Lower leg skin (tissue), 3 donors: ENCODE data around the gene KCTD20.

Source experiments
- POLR2A ChIP-seq, 2 donors: fragments of 450-650 bp; IDR thresholded peaks; one replicate each; pipeline ENCODE4 v1.6.1; 2016 to 2017; ENCODE audit warnings: antibody characterized with exemption in 2 of 2, mild to moderate bottlenecking in 1 of 2, moderate library complexity in 1 of 2
- TF ChIP-seq, protein P1 (sequence below), 3 donors: fragments of 450-650 bp; IDR thresholded peaks; one replicate each; pipeline ENCODE4 v1.5.1; 2016; ENCODE audit warnings: antibody characterized with exemption in 3 of 3, mild to moderate bottlenecking in 3 of 3, moderate library complexity in 2 of 3

DNA sequence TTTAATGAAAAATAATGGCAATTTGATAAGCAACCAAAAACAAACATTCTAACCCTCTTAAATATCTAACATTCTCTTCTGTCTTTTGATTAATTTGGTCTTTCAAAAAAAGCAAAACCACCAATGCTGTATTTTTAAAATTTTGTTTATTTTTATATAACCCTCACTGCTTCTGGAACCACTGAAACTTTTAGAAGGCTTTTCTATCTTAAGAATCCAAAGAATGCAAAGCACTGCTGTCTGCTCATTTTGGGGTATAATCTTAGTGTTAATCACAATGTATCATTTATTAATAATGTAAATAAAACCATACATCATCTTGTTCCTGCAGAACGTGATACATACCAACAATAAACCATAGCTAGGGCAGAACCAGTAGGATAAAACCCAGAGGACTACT lies 90.5 kb downstream of the KCTD20 start:
- TF ChIP-seq, protein P1, sequence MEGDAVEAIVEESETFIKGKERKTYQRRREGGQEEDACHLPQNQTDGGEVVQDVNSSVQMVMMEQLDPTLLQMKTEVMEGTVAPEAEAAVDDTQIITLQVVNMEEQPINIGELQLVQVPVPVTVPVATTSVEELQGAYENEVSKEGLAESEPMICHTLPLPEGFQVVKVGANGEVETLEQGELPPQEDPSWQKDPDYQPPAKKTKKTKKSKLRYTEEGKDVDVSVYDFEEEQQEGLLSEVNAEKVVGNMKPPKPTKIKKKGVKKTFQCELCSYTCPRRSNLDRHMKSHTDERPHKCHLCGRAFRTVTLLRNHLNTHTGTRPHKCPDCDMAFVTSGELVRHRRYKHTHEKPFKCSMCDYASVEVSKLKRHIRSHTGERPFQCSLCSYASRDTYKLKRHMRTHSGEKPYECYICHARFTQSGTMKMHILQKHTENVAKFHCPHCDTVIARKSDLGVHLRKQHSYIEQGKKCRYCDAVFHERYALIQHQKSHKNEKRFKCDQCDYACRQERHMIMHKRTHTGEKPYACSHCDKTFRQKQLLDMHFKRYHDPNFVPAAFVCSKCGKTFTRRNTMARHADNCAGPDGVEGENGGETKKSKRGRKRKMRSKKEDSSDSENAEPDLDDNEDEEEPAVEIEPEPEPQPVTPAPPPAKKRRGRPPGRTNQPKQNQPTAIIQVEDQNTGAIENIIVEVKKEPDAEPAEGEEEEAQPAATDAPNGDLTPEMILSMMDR (IDR thresholded peaks at IDR 0.05): no peak
- TF ChIP-seq POLR2A (IDR thresholded peaks at IDR 0.05): no peak
